Brain microvascular endothelial cell (primary cell): ENCODE results near the gene INHBC.

Experiments
- DNase-seq: peaks from one replicate; pipeline ENCODE4 v3.0.0-alpha.2; 2020
- H3K27ac ChIP-seq: fragments of 250-450 bp; sonication (Bioruptor Pico); 2 replicates; pipeline ENCODE4 v1.5.1; 2020; ENCODE audit warnings: mild to moderate bottlenecking, moderate library complexity
- H3K27me3 ChIP-seq: fragments of 250-450 bp; sonication (Bioruptor Pico); replicated peaks from 2 replicates; pipeline ENCODE4 v1.5.1; 2020; ENCODE audit warnings: mild to moderate bottlenecking
- H3K36me3 ChIP-seq: fragments of 250-450 bp; sonication (Bioruptor Pico); replicated peaks from 2 replicates; pipeline ENCODE4 v1.5.1; 2020; ENCODE audit warnings: mild to moderate bottlenecking
- H3K4me3 ChIP-seq: 2 replicates; pipeline ENCODE4 v1.5.1; 2011; ENCODE audit warnings: low read depth, mild to moderate bottlenecking, control low read depth, low read length, moderate library complexity
- CTCF ChIP-seq: IDR thresholded peaks from 2 replicates; pipeline ENCODE4 v1.5.1; 2011; ENCODE audit warnings: low read depth, mild to moderate bottlenecking, moderate library complexity, low read length, control low read depth, inconsistent platforms; ENCODE audit errors: missing control alignments
- in situ Hi-C: cut with HindIII; loops from 2 replicates; pipeline ENCODE4 v1.10.0; 2017; ENCODE audit warnings: low sequenced_read_pairs, low pct_ligation_motif_present

Gene INHBC

DNA sequence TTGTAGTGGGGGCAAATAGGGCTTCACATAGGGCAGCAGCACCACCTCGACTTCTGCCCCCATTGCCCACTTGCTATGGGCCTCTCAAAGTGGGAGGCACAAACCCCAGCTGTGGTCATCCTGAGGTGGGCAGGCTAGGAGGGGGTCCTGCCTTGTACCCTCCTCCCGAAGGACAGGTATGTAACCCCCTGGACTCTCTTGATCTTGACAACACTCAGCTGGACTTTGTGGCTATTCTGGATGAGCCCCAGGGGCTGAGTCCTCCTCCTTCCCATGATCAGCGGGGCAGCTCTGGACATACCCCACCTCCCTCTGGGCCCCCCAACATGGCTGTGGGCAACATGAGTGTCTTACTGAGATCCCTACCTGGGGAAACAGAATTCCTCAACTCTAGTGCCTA lies 37.1 kb downstream of the INHBC start:
- Histone ChIP-seq H3K36me3 (no peaks in the 10 kb centered on the region), H3K27me3 (peaks cover 48% of the 10 kb centered on the region), H3K4me3 (no peak overlapping the region), H3K27ac (no peak overlapping the region)
- DNase-seq, result no peak
- in situ Hi-C loops, result no loop called here
- TF ChIP-seq CTCF, result no peak

DNA sequence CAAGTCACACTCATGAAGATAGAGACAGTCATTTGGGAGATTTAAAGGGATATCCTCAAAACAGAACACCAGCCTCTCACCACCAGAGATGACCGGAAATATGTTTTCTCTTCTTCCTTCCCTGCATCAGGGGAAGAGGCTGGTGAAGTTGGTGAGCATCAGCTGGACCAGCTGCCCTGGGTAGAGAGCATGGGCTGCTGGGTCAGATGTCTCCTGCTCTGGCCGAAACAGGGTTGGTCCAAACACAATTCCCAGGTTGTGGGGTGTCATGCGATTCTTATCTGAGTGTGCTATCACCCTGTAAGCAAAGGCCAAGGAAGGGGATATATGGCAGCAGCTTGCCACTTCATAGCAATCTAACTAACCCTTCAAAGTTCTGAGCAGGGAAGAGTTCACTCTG lies 37.8 kb downstream of the INHBC start:
- DNase-seq, result no peak
- Histone ChIP-seq H3K27ac (no peak overlapping the region), H3K27me3 (peaks cover 48% of the 10 kb centered on the region), H3K36me3 (no peaks in the 10 kb centered on the region), H3K4me3 (no peak overlapping the region)
- TF ChIP-seq CTCF, result no peak
- in situ Hi-C loops, result no loop called here

GRCh38 chr12:57473392-57473791 lies 38.8 kb downstream of the INHBC start:
- H3K36me3 ChIP-seq, result no peaks in the 10 kb centered on the region
- no peak for TF ChIP-seq CTCF
- no peak overlapping the region for H3K27ac ChIP-seq
- no peak for DNase-seq
- in situ Hi-C loops, result no loop called here
- H3K4me3 ChIP-seq, result no peak overlapping the region
- H3K27me3 ChIP-seq, result peaks cover 48% of the 10 kb centered on the region

GRCh38 chr12:57473886-57474285 lies 39.3 kb downstream of the INHBC start:
- DNase-seq, result no peak
- Histone ChIP-seq H3K27me3 (peaks cover 48% of the 10 kb centered on the region), H3K4me3 (no peak overlapping the region), H3K36me3 (no peaks in the 10 kb centered on the region), H3K27ac (no peak overlapping the region)
- no peak for TF ChIP-seq CTCF
- in situ Hi-C loops, result no loop called here

DNA sequence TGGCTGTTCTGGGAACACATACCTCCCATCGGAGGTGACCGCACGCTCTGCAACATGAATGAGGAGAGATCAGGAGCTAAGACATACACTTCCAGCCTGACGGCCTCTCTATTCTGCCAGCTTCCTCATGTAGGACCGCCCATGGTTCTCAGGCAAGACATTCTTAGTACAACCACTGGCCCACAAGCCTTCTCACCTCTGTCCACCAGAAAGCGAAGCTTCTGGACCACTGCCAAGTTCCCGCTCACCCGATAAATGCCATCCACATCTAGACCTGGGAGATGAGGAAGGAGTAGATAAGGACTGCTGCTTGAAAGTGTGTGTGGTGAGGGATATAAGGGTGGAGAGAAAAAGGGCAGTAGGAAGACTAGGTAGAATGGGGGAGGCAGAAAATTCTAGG lies 39.8 kb downstream of the INHBC start:
- no peak for TF ChIP-seq CTCF
- in situ Hi-C loops, result no loop called here

DNA sequence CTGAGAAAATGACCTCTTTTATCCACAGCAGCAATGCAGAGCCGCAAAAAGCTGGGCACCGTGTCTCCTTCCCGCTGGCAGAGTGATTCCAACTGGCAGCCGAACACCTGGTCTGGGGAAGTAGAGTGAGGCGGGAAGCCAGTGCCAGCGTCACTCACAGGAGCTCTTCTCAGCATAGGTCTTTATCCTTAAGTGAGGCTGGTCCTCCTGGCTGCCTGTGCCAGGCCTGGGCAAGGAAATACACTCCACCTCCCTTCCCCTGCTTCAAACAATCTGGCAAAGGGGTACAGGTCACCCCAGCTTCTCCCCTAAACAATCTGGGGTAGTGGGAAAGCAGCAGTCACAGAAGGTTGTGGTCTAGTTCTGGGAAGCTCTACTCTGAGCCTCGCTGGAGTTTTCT lies 40.3 kb downstream of the INHBC start:
- Histone ChIP-seq H3K27ac (no peak overlapping the region), H3K36me3 (no peaks in the 10 kb centered on the region), H3K4me3 (no peak overlapping the region), H3K27me3 (peaks cover 48% of the 10 kb centered on the region)
- DNase-seq, result no peak
- in situ Hi-C loops, result no loop called here
- TF ChIP-seq CTCF, result no peak

More for the DNA sequence above, 39.8 kb downstream of the INHBC start:
- Histone ChIP-seq H3K4me3 (no peak overlapping the region), H3K27ac (no peak overlapping the region), H3K36me3 (no peaks in the 10 kb centered on the region), H3K27me3 (peaks cover 48% of the 10 kb centered on the region)
- DNase-seq, result no peak
